ENCODE measurements around the gene SNX1.
"Not testable (repeated sequence)": the region's sequence is repeated elsewhere in the genome, so short reads cannot be mapped to it uniquely, and the experiment has no call there.

The SNX1 gene, protein sequence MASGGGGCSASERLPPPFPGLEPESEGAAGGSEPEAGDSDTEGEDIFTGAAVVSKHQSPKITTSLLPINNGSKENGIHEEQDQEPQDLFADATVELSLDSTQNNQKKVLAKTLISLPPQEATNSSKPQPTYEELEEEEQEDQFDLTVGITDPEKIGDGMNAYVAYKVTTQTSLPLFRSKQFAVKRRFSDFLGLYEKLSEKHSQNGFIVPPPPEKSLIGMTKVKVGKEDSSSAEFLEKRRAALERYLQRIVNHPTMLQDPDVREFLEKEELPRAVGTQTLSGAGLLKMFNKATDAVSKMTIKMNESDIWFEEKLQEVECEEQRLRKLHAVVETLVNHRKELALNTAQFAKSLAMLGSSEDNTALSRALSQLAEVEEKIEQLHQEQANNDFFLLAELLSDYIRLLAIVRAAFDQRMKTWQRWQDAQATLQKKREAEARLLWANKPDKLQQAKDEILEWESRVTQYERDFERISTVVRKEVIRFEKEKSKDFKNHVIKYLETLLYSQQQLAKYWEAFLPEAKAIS

GRCh38 chr15:64095795-64096667, at the start of gene SNX1:
SNX1 (plus strand) TSS chr15:64095982; CDS start chr15:64096014, 32 bp downstream.
- DNase-seq, result peak; percentile 93

DNA sequence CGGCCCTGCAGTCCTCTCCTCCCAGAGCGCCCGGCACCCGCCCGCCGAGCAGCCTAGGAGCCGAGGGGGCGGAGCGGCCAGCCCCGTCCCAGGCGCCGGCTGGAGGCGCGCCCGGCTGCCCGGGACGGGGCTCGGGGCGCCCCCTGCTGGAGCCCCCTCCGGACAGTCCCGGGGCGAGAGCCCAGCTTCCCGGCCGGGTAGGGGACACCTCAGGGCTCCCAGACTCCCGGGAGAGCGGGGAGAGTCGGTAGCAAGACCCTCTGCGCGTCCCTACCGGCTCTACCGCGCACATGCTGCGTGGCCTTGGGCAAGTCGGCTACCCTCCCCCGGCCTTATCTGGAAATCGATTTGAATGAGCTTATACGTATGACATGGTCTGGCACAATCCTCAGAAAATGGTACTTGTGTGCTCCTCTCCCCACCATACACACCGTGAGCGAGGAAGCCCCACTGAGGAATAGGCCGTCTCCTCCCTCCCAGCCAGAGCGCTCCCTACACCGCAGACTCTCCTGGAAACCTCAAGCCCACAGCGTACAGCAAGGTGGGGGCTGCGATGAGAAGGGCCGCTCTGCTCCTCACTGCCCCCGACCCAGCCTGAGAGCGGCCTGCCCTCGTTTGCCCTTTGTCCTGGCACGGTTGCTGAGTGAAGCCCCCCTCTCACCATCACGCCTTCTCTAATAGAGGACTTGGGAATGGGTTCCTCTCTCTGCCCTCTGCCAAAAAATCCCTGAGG, 49.2 kb upstream of the SNX1 start, which contains the start of gene DAPK2:
TSS of gene DAPK2 (minus strand) at position 65 of the 733 bp plus-strand sequence. CDS start 6,224 bp downstream, outside the sequence.
- peak; percentile 60 for DNase-seq

DNA sequence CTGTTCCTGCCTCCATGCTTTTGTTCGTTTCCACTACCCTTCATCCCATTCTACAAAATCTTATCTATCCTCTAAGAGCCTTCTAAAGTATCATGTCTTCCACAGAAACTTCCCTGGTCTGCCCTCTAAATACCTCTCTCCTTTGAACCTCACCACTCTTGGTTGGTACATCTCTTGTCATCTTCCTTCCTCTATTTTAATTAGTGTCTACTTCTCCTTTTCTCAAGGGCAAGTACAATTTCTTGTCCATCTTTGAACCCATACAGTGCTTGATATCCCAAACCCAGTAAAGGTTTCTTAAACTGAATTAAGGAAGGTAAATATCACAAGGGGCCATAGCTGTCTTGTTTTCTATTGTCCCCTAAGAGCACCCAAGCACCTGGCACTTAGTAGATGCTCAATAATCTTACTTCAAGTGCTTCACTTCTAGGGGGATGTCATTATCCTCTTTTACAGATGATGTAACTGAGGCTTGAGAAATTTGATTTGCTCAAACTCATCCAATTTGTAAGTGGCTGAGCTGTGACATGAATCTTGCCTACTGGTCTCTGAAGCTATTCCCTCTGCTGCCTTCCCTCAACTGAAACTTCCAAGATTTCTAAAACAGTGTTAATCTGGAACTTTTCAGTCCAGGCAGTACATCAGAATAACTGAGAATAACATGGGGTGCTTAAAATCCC, 46.9 kb upstream of the SNX1 start:
- DNase-seq, result no peak

- no peak for DNase-seq
Measured at GRCh38 chr15:64050281-64051092, 45.3 kb upstream of the SNX1 start.

DNA sequence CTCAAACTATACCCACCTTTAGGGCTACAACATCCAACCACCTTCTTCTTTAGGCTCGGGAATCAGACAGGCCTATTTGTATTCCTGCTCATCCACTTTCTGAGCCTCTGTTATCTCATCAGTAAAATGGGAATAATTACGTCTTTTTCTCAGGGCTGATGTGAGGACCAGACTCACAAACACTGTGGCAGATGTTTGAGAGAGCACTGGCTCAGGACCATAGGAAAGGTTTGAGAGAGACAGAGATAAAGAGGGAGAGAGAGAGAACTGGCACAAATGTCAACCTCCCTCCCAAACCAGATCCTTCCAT, 44.7 kb upstream of the SNX1 start:
- DNase-seq, result no peak

DNA sequence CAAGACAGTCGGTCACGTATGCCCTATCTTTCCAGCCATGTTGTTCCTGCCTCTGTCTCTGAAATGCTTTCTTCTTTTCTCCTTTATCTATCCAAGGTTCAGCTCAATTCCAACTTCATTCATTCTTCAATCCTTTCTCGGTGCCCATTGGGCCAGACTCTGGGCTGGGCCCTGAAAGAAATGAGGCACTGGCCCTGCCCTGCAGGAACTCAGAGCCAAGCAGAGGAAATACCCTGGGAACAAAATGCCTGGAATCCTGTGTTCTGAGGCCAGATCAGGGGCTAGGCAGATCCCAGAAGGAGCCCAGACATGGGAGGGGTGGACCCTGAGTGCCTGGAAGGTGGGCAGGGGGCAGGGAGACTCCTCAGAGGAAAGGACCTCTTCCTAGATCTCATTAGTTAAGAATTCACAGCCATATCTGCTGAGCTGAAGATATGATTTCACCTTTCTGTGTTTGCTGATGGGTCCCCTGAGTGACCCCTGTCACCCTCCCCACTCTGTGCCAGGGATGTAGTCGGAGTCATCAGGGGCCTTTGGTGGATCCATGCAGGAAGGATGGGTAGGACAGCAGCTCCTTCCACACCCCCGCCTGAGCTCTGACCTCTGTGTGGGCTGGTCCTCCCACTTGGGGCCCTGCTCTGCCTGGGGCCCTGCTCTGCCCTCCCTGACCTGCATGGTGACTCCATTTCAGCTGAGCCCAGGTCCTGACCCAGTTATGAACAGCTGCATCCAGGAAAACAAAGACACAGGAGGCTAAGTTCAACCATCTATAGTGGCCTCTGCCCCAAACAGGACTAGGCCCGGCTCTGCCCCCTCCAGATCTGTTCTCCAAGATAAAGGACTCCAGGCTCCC, 44.1 kb upstream of the SNX1 start:
- no peak for DNase-seq

- DNase-seq, result no peak
Measured at GRCh38 chr15:64052925-64053491, 42.8 kb upstream of the SNX1 start.

GRCh38 chr15:64053674-64054073, 42.1 kb upstream of the SNX1 start:
- DNase-seq, result not testable (repeated sequence)

DNA sequence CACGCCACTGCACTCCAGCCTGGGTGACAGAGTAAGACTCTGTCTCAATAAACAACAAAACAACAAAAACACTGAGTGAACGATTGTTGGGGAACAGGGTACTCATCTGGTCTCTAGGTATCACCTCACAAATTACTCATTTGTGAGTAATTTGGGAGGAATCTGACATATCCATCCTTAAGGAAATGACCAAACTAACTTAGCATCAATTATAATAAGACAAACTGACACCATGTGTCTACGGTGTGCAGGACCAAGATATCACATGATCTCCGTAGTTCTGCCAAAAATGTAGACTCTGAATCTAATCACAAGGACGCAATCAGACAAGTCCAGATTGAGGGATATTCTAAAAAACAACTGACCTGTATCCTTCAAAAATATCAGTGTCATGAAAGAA, 37.5 kb upstream of the SNX1 start:
- no peak for DNase-seq

GRCh38 chr15:64059104-64059503, 36.7 kb upstream of the SNX1 start:
- DNase-seq, result not testable (repeated sequence)

GRCh38 chr15:64060716-64061115, 35.1 kb upstream of the SNX1 start:
- no peak for DNase-seq

DNA sequence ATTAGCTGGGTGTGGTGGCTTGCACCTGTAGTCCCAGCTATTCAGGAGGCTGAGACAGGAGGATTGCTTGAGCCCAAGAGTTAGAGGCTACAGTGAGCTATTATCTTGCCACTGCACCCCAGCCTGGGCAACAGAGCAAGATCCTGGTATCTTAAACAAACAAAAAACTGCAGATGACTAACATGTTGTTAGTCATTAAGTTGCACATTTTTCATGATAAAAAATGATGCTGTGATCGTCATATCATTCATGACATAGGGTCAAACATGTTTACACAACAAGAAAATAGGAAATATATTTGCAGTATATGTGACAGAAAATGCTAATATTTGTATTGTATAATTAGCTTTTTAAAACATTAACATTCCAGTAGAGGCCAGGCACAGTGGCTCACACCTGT, 29.3 kb upstream of the SNX1 start:
- DNase-seq, result no peak

GRCh38 chr15:64067564-64068030, 28.2 kb upstream of the SNX1 start:
- DNase-seq, result peak; percentile 69

DNA sequence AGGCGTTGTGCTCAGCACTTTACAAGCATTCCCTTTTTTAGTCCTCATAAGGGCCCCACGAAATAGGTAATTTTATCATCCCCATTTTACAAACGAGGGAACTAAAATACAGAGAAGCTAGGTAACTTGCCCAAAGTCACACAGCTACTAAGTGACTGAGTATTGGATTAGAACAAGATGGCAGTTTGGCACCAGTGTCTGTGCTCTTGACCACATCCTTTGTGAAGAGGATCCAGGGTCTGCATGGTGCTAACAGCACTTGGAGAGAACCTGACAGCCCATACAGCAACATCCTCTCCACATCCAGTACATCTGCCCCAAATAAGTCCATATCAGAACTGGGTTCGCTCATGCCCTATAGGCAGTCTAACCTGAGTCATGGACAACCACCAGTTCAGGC, 27.6 kb upstream of the SNX1 start:
- no peak for DNase-seq

- no peak for DNase-seq
Measured at GRCh38 chr15:64070106-64070505, 25.7 kb upstream of the SNX1 start.

DNA sequence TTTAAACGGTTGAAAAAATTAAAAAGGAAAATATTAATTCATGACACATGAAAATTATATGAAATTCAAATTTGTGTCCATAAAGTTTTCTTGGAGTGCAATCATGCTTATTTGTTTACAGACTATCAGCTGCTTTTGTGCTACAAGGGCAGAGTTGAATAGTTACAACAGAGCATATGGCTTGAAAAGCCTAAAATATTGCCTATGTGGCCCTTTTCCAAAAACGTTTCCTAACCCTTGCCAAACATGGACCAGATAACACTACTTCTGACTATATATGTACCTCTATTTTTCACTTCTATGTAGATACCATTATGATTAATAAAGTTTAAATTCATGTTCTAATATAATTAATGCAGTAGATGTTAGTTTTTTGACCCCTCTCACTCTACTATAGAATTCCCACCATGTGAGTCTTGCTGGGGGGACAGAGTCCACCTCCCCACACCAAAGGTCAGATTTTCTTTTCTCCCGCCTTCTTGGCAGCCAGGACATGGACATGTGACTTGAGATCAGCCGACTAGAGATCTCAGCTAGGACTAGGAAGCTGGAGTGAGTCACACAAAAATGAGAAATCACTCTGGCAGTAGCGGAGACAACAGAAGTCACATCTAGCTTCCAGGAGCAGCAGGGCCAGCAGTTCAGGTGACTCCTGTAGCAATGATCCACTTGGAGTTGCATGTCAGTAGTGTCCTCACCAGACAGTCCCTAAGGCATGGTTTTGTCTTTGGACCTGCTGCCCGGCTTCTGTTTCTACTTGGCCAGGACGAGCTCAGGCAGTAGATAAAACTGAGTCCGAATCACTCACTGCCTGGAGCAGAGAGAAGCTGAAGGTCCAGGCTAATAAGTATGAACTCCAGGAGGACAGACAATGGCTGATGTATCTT, 24.6 kb upstream of the SNX1 start:
- no peak for DNase-seq

DNA sequence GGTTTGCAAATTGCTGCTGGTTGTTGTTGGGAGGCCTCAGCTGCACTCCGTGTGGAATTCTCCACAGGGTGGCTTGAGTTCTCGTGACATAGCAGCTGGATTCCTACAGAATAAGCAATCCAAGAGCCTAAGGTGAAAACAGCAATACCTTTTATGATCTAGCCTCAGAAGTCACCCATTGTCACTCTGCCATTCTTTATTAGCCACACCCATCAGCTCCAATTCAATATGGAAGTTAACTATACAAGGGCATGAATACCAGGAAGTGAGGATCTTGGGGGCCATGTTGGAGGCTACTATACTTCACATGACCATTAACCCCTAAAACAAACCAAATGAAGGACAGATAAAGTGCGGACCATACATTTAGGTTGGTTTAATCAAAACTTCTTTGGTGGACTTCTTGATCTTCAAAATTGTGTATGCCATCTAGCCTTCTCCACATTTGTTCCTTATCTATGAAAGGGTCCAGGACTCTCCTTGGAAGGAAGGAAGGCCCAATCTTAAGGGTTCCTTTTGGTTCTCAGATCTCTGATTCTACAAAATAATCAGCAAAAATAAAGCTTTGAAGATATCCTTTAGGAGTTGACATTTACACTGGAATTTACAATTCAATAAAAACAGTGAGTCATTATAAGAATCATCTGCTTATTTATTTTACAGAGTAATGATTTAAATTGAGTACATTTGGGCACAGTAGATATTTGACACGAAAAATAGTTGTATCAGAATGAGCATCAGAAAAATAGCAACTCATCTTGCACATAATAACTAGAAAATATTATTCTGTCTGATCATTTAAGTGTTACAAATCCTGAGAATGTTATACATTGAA, 23.6 kb upstream of the SNX1 start:
- no peak for DNase-seq

DNA sequence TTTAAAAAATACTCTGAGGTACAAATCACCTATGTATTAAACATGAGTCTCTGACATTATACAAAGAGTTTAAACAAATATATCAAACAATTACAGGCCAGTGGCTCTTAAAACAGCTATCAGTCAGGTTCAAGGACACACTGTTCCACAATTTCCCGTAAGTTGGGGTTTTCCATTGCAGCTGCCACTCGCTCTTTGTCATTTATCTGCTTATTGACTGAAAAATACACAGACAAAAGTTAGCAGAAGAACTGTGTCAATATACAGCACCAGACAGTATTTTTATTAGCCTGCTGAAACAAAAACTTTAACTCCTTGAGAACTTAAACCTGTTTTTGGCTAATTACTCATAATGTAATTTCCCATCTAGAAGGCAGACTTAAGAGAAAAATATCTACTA, 23.0 kb upstream of the SNX1 start:
- DNase-seq, result no peak

Measured in activated CD4-positive, alpha-beta T cell treated with anti-CD3 and anti-CD28 coated beads, Interleukin-2, amount 50 U/mL, for 1 hour (primary cell).